Activated CD8-positive, alpha-beta T cell treated with anti-CD3 and anti-CD28 coated beads, Interleukin-2, amount 10 ng/mL, durations not matched to agents 7 days and 5 days (primary cell): ENCODE data around the gene PML. TPM values are rescaled to one million over a fixed set of nuclear protein-coding genes. Genes with fewer than 3 reads are reported as not detected.
"Not testable (repeated sequence)": the region's sequence is repeated elsewhere in the genome, so short reads cannot be mapped to it uniquely, and the experiment has no call there.

Source experiments
- ATAC-seq: fragments of 150-1000 bp; cut with Tn5 transposase; one replicate; pipeline ENCODE4 v1.10.0; 2021; ENCODE audit warnings: moderate library complexity
- CTCF ChIA-PET: fragments of 350-600 bp; sonication (Branson Sonifier 250); formaldehyde crosslinking; loops from one replicate; lab custom pipeline; 2021; ENCODE audit warnings: antibody characterized with exemption; lab: Charles Lee
- POLR2A ChIA-PET: fragments of 350-600 bp; sonication (Branson Sonifier 250); formaldehyde crosslinking; loops from one replicate; lab custom pipeline; 2021; ENCODE audit warnings: antibody characterized with exemption; lab: Charles Lee
- DNase-seq: peaks from one replicate; pipeline ENCODE4 v3.0.0-alpha.2; 2020
- H3K27ac Mint-ChIP-seq: one replicate; pipeline ENCODE4 v1.8.0; 2021; ENCODE audit warnings: mild to moderate bottlenecking, mixed read lengths
- H3K27me3 Mint-ChIP-seq: one replicate; pipeline ENCODE4 v1.8.0; 2021; ENCODE audit warnings: low read depth, mixed read lengths
- H3K36me3 Mint-ChIP-seq: one replicate; pipeline ENCODE4 v1.8.0; 2021; ENCODE audit warnings: low read depth, mixed read lengths
- H3K4me1 Mint-ChIP-seq: one replicate; pipeline ENCODE4 v1.8.0; 2021; ENCODE audit warnings: low read depth, mixed read lengths
- H3K4me3 Mint-ChIP-seq: one replicate; pipeline ENCODE4 v1.8.0; 2021; ENCODE audit warnings: mild to moderate bottlenecking, mixed read lengths
- H3K9me3 Mint-ChIP-seq: one replicate; pipeline ENCODE4 v1.8.0; 2022; ENCODE audit warnings: mixed read lengths; ENCODE audit not compliant: insufficient read depth
- total RNA-seq, 2 experiments: library from RNA; stranded (reverse); gene quantifications; one replicate each; pipeline ENCODE4 v1.2.3, GENCODE V29; 2021

Gene PML
- total RNA-seq, 2 experiments from 2014 or later, result 108 to 115 TPM

DNA sequence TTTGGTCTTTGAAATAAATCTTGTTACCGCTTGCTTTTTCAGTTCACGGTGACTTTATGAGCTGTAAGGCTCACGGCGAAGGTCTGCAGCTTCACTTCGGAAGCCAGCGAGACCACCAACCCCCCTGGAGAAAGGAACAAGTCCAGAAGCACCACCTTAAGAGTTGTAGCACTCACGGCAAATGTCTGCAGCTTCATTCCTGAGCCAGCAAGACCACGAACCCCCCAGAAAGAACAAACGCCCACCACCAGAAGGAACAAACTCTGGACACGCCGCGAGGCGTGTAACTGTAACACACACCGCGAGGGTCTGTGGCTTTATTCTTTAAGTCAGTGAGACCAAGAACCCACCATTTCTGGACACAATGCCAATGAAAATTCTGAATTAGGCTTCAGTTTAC, 59.0 kb downstream of the PML start:
- POLR2A ChIA-PET, result interaction anchor here (0.6 to 0.7 kb wide), 3 partner anchors 26 to 1574 kb away, joined by 3 to 8 read pairs (median 3); no protein-coding TSS in a partner anchor
- H3K9me3 Mint-ChIP-seq, result no peaks in the 10 kb centered on the region
- peaks cover 8% of the 10 kb centered on the region for H3K27me3 Mint-ChIP-seq
- peaks cover 9% of the 10 kb centered on the region for H3K4me1 Mint-ChIP-seq
- H3K27ac Mint-ChIP-seq, result no peak overlapping the region
- H3K36me3 Mint-ChIP-seq, result peaks cover 2% of the 10 kb centered on the region
- no peak for DNase-seq
- CTCF ChIA-PET, result interaction anchor here (0.6 to 17.4 kb wide), 12 partner anchors 9 to 269 kb away, joined by 3 to 177 read pairs (median 4); no protein-coding TSS in a partner anchor
- no peak overlapping the region for H3K4me3 Mint-ChIP-seq
- no peak for ATAC-seq

DNA sequence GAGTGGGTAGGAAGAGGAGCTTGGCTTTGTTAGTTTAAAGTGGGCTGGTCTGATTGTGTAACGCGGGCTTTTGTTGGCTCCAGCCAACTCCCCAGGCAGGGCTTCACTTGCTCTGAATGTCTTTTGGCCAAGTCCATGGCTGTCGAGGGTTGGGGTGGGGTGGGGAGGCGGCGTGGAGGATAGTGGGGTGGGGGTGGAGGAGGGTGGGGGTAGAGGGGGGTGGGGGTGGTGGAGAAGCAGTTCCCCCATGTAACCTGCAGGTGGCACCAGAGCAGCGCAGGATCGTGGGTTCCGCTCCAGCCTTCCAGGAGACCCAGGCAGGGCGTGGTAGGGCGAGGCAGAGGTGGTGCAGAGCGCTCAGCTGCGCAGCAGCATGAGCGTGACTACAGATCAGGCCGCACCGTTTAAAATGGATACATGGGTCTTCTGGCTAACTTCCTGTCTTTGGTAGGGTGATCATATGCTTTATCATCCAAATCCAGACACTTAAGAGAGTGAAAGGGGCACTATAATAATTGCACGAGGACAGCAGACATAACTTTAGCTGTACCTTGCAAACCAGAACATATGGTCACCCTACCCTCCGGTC, 59.5 kb downstream of the PML start:
- H3K9me3 Mint-ChIP-seq, result no peaks in the 10 kb centered on the region
- peaks cover 8% of the 10 kb centered on the region for H3K27me3 Mint-ChIP-seq
- CTCF ChIA-PET, result interaction anchor here (0.6 to 17.4 kb wide), 17 partner anchors 10 to 395 kb away, joined by 3 to 177 read pairs (median 4); no protein-coding TSS in a partner anchor
- H3K4me1 Mint-ChIP-seq, result peaks cover 12% of the 10 kb centered on the region
- DNase-seq (peak; percentile 84), ATAC-seq (peak; percentile 98)
- peaks cover 4% of the 10 kb centered on the region for H3K36me3 Mint-ChIP-seq
- H3K27ac Mint-ChIP-seq, result peak overlapping the region; percentile 20
- POLR2A ChIA-PET, result interaction anchor here (0.6 to 0.7 kb wide), 2 partner anchors 27 to 1574 kb away, joined by 3 to 8 read pairs; no protein-coding TSS in a partner anchor
- H3K4me3 Mint-ChIP-seq, result no peak overlapping the region

DNA sequence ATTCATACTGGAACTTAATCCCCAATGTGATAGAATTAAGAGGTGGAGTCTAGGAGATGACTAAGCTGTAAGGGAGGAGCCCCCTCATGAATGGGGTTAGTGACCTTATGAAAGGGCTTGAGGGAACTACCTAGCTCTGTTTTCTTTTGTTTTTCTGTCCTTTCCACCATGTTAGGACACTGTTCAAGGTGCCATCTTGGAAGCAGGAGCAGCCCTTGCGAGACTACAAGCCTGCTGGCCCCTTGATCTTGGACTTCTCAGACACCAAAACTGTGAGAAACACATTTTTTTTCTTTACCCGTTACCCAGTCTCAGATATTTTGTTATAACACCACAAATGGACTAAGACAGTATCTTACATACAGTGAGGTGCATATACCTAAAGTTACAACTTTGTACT, 61.3 kb downstream of the PML start:
- H3K27ac Mint-ChIP-seq, result no peak overlapping the region
- H3K27me3 Mint-ChIP-seq, result peaks cover 6% of the 10 kb centered on the region
- CTCF ChIA-PET, result interaction anchor here (1.7 to 1.8 kb wide), 2 partner anchors 9 to 83 kb away, joined by 5 to 6 read pairs; no protein-coding TSS in a partner anchor
- H3K4me3 Mint-ChIP-seq, result no peak overlapping the region
- H3K4me1 Mint-ChIP-seq, result peaks cover 27% of the 10 kb centered on the region
- H3K36me3 Mint-ChIP-seq, result peaks cover 7% of the 10 kb centered on the region
- DNase-seq (no peak), ATAC-seq (no peak)
- POLR2A ChIA-PET, result no interaction called here
- H3K9me3 Mint-ChIP-seq, result no peaks in the 10 kb centered on the region

DNA sequence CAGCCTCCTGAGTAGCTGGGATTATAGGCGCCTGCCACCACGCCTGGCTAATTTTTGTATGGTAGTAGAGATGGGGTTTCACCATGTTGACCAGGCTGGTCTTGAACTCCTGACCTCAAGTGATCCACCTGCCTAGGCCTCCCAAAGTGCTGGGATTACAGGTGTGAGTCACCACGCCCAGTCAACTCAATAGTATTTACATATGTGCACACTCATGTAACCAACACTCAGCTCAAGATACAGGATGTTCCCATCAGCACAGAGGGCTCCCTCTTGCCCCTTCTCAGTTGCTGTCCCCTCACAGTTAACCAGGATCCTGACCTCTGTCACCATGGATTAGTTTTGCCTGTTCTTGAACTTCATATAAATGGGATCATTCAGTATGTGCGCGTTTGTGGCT, 61.8 kb downstream of the PML start:
- not testable (repeated sequence) for ATAC-seq, H3K4me3 Mint-ChIP-seq, H3K27ac Mint-ChIP-seq, DNase-seq, H3K27me3 Mint-ChIP-seq, H3K36me3 Mint-ChIP-seq, H3K9me3 Mint-ChIP-seq
- peaks cover 31% of the 10 kb centered on the region for H3K4me1 Mint-ChIP-seq
- POLR2A ChIA-PET, result interaction anchor here (1.0 kb wide), 1 partner anchor 8 kb away, joined by 3 read pairs; no protein-coding TSS in a partner anchor
- CTCF ChIA-PET, result interaction anchor here (1.0 to 1.8 kb wide), 3 partner anchors 9 to 262 kb away, joined by 3 to 6 read pairs (median 5); no protein-coding TSS in a partner anchor

DNA sequence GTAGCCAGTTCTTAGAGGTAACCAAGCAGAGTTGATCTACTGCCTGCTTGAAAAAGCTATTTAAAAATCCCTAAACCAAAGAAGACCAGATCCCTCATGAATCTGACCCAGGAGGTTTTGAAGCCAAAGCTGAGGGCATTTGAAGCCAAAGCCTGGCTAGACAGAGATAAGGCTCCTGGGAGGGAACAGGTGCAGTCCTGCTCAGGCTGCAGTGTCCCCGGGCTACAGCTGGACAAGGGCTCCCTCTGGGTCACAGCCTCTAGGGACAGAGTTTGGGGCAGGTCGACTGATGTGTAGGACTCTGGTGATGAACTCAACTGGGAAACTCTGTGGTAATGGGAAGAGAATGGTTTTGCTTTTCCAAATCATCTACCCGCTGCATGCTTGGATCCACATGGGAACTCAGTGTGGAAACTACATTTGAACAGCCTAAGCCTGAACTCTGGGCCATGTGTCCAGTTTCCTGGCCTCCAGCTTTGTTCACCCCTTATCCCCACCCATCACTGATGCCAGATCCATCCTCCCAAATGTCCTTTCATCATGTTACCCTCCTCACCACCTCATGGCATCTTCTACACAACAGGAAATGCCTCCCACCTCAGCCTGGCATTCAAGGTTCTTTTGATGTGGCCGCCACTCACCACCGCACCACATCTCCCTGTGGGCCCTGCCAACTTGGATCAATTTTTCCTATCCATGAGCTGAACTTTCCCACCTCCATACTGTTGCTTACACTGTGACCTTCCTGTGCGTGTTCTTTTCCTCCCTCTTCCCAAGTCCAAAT, 64.7 kb downstream of the PML start:
- POLR2A ChIA-PET, H3K36me3 Mint-ChIP-seq, H3K4me3 Mint-ChIP-seq, DNase-seq, H3K27ac Mint-ChIP-seq, ATAC-seq, H3K9me3 Mint-ChIP-seq, H3K27me3 Mint-ChIP-seq: not testable (repeated sequence)
- peaks cover 29% of the 10 kb centered on the region for H3K4me1 Mint-ChIP-seq
- CTCF ChIA-PET, result interaction anchor here (1.0 to 1.5 kb wide), 4 partner anchors 11 to 248 kb away, joined by 3 to 5 read pairs (median 4); no protein-coding TSS in a partner anchor

DNA sequence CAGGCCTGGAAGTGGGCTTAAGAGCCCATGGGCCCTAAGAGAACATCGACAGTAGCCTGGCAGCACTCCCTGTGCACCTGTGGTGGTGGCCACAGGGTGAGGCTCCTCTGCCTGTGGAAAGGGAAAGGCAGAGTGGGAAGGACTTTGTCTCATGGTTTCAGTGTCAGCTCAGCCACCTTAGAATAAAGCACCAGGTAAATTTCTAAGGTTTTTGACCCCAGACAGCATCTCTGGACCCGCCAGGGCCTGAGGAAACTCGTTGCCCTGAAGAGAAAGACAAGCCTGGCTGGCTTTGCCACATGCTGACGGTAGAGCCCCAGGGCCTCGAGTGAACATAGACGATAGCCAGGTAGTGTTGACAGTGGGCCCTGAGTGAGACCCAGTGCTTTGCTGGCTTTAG, 65.7 kb downstream of the PML start:
- peaks cover 8% of the 10 kb centered on the region for H3K27me3 Mint-ChIP-seq
- peaks cover 7% of the 10 kb centered on the region for H3K36me3 Mint-ChIP-seq
- DNase-seq (no peak), ATAC-seq (no peak)
- no peak overlapping the region for H3K4me3 Mint-ChIP-seq
- peak overlapping the region; percentile 63 for H3K27ac Mint-ChIP-seq
- ChIA-PET POLR2A (no interaction called here), CTCF (interaction anchor here (1.5 kb wide), 1 partner anchor 247 kb away, joined by 3 read pairs; no protein-coding TSS in a partner anchor)
- H3K4me1 Mint-ChIP-seq, result peaks cover 26% of the 10 kb centered on the region
- H3K9me3 Mint-ChIP-seq, result no peaks in the 10 kb centered on the region

DNA sequence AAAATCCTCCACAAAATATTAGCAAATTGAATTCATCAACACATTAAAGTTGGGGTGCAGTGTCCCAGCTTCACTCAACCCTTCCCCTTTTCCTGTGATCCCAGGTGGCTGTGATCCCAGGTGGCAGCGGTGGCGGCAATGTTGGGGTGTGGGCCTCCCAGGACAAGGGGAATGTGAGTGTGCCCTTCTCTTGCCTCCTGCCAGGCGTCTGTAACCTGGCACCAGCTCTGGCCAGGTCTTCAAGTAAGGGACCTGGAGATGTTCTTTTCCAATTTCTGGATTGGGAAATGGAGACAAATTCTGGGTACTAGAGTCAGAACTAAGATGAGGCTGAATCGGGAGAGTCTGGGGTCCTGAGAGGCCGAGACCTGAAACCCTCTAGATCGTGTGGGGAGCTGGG, 67.7 kb downstream of the PML start:
- Mint-ChIP-seq H3K27me3 (peaks cover 7% of the 10 kb centered on the region), H3K4me3 (no peak overlapping the region), H3K4me1 (peaks cover 26% of the 10 kb centered on the region), H3K9me3 (no peaks in the 10 kb centered on the region), H3K36me3 (peaks cover 7% of the 10 kb centered on the region), H3K27ac (no peak overlapping the region)
- DNase-seq (no peak), ATAC-seq (no peak)
- CTCF ChIA-PET, result no interaction called here
- POLR2A ChIA-PET, result no interaction called here

DNA sequence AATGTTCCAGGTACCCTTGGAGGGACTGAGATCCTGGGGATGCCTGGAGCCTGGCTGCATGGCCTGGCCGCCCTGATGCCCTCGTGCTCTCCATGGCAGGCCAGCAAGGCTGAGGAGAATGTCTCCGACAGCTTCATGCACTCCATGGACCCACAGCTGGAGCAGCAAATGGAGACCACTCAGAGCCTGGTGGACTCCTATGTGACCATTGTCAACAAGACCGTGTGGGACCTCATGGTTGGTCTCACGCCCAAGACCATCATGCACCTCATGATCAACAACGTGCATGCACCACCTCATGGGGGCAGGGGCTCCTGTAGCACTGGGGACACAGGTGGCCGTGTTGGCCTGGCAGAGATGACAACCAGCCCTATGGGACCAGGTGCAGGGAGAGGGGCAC, 68.2 kb downstream of the PML start:
- ATAC-seq (no peak), DNase-seq (no peak)
- CTCF ChIA-PET, result no interaction called here
- POLR2A ChIA-PET, result no interaction called here
- Mint-ChIP-seq H3K4me3 (no peak overlapping the region), H3K27ac (no peak overlapping the region), H3K4me1 (peaks cover 26% of the 10 kb centered on the region), H3K36me3 (peaks cover 7% of the 10 kb centered on the region), H3K27me3 (peaks cover 7% of the 10 kb centered on the region), H3K9me3 (no peaks in the 10 kb centered on the region)

DNA sequence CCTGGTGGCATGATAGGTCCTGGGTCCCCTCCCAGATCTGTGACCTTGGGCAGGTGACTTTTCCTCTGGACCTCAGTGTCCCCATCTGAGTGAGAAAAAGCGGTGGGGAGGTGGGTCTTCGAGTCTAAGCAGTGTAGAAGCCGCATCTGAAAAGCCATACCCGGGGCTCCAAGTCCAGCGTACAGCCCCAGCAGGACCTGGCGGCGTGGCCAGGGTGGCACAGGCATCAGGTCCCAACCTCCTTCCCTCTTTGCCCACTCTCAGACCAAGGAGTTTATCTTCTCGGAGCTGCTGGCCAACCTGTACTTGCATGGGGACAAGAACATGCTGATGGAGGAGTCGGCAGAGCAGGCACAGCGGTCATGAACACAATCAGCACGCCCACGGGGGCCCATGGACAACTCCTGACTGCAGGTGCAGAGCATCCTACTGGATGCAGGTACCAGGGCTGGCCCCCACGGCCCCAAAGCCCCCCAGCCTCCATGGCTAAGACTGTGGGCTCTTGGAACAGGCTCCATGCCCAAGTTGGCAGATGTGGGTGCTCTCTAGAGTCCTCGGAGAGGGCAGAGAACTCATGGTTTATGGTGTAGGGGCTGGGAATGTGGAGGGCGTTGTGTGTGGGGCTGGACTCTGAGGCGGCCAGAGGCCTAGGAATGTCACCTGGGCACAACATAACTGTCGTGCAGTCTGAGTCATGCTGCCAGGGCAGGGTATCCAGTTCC, 69.1 kb downstream of the PML start:
- CTCF ChIA-PET, result interaction anchor here (1.9 kb wide), 1 partner anchor 8 kb away, joined by 5 read pairs; no protein-coding TSS in a partner anchor
- H3K4me1 Mint-ChIP-seq, result peaks cover 26% of the 10 kb centered on the region
- H3K9me3 Mint-ChIP-seq, H3K27ac Mint-ChIP-seq, DNase-seq, POLR2A ChIA-PET, ATAC-seq, H3K36me3 Mint-ChIP-seq, H3K27me3 Mint-ChIP-seq, H3K4me3 Mint-ChIP-seq: not testable (repeated sequence)

DNA sequence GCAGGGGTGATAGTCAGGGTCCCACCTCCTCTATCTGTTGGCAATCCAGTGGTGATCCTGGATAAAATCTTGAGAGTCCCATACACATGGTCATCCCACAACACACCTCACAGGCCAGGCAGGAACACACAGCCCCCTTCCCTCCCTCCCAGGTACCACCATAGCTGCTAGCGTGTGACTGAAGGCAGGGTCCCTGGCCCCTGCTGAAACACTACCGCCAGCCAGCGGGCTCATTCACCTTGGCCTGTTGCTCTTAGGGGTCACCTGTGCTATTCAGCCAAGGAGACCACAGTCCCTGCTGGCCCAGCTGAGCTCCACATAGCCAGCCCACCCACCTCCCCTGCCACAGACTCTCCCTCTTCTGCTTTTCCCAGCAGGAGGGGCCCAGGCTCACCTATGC, 69.7 kb downstream of the PML start:
- CTCF ChIA-PET, result interaction anchor here (1.9 kb wide), 1 partner anchor 9 kb away, joined by 5 read pairs; no protein-coding TSS in a partner anchor
- H3K4me3 Mint-ChIP-seq, POLR2A ChIA-PET, H3K9me3 Mint-ChIP-seq, H3K27me3 Mint-ChIP-seq, DNase-seq, H3K36me3 Mint-ChIP-seq, ATAC-seq, H3K27ac Mint-ChIP-seq: not testable (repeated sequence)
- H3K4me1 Mint-ChIP-seq, result peaks cover 21% of the 10 kb centered on the region

DNA sequence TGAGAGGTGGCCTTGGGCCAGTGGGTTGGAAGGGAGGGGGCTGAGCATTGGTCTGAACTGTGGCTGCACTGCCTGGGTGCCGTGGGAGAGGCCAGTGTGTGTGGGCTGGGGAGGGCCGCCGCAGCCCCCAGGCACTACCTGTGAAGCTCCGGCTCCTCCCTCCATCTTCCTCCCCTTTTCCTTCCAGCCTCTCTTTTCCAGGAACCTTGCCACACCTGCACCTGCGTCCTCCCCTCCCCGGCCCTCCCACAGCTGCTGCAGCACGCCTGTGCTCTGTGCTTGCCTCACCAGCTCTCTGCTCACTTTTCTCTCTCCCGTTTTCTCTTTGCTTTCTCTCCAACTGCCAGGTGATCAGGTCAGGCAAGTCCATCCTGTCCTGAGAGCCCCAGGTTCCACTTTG, 70.3 kb downstream of the PML start:
- POLR2A ChIA-PET, ATAC-seq, H3K36me3 Mint-ChIP-seq, H3K27ac Mint-ChIP-seq, H3K27me3 Mint-ChIP-seq, DNase-seq, H3K4me3 Mint-ChIP-seq, H3K9me3 Mint-ChIP-seq: not testable (repeated sequence)
- CTCF ChIA-PET, result interaction anchor here (1.9 kb wide), 1 partner anchor 9 kb away, joined by 5 read pairs; no protein-coding TSS in a partner anchor
- H3K4me1 Mint-ChIP-seq, result peaks cover 14% of the 10 kb centered on the region
